GM10266 (cell line): ENCODE data around the gene MSANTD2.

Experiments
- DNase-seq: peaks from one replicate; pipeline ENCODE4 v3.0.0; 2012; ENCODE audit errors: extremely low spot score
- TF ChIP-seq, protein P1 (sequence below): IDR thresholded peaks from 2 replicates; pipeline ENCODE4 v1.5.1; 2012; ENCODE audit warnings: mild to moderate bottlenecking, low read depth; ENCODE audit not compliant: control insufficient read depth, insufficient read depth; ENCODE audit errors: missing control alignments

Gene MSANTD2

DNA sequence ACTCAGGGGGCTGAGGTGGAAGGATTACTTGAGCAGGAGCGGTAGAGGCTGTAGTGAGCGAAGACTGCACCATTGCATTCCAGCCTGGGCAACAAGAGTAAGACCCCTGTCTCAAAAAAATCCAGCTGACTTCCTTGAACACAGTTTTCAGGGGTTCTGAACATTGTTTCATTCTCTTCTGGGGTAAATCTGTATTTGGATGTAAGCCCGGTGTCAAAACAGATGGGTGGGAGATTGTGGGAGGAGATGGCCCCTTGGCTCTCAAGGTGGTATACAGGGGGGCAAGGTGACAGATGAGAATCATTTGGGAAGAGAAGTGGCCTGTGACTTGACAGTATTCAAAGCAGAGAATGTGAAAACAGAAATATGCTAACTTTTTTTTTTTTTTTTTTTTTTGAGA is 42.9 kb downstream of the MSANTD2 start:
- TF ChIP-seq, protein P1, sequence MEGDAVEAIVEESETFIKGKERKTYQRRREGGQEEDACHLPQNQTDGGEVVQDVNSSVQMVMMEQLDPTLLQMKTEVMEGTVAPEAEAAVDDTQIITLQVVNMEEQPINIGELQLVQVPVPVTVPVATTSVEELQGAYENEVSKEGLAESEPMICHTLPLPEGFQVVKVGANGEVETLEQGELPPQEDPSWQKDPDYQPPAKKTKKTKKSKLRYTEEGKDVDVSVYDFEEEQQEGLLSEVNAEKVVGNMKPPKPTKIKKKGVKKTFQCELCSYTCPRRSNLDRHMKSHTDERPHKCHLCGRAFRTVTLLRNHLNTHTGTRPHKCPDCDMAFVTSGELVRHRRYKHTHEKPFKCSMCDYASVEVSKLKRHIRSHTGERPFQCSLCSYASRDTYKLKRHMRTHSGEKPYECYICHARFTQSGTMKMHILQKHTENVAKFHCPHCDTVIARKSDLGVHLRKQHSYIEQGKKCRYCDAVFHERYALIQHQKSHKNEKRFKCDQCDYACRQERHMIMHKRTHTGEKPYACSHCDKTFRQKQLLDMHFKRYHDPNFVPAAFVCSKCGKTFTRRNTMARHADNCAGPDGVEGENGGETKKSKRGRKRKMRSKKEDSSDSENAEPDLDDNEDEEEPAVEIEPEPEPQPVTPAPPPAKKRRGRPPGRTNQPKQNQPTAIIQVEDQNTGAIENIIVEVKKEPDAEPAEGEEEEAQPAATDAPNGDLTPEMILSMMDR: no peak
- DNase-seq: no peak

DNA sequence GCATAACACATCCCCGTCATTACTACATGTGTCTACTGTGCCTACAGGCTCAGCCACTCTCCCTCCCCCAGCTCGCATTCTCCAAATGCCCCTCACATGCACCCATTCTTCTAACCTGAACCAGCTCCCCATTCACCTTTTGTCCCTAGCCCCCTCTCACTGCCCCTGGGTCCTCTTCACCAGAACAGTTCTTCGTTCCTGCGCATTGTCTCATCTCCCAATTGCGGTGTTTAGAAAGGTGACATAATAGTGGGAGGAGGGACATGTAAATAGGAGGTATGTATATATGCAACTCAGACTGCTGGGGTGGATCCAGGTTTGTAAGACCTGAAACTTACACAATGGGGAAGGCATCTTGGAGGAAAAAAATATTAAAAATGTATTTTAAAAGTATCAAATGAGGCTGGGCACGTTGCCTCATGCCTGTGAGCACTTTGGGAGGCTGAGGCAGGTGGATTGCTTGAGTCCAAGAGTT is 43.4 kb downstream of the MSANTD2 start:
- no peak for DNase-seq
- TF ChIP-seq, protein P1: no peak

DNA sequence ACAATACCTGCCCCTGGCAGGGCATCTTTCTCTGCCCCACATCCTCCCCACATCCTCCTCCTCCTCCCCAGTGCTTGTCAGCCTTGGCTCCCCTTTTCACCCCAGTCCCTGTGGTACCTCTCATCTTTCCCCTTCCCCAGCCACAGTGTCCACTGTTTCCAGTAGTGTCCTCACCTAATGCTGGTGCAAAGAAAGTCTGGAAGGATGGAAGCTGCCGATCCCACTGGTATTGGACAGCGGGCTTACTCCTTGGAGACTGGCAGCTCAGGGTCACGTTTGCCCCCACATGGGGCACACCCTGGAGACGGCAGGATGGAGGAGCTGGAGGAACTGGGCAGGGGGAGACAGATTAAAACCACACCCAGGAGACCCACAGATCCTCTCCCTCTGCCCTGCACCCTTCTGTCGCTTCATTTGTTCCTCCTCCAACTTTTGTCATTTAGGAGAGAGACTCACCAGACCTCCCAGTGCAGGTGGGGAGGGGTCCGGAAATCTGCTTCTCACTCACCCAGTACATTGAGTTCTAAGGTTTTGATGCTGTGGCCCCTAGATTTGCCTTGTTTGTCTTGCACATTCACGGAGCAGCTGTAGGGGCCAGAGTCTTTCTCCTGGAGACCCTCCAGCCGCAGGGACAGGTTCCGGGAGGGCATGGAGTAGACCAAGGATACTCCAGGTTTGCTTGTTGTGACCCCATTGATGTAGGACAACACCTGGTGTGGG is 44.0 kb downstream of the MSANTD2 start:
- TF ChIP-seq, protein P1: no peak
- no peak for DNase-seq

DNA sequence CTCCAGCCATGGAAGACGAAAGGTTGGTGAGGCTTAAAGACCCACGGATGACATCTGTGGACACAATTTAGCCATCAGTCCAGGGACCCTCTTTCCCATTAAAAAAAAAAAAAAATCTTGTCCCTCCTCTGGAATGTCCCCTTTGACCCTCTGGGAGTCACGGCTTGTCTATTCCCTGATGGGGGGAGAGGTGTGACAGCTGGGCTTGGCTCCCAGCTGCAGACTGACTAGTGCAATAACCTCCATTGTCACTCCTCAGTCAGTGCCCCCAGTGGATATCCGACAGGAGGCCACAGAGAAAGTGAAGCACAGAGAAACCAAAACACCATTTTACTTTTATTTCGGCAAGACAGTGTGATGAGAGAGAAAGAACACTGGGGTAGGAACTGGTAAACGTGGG is 45.5 kb downstream of the MSANTD2 start:
- no peak for DNase-seq
- TF ChIP-seq, protein P1: no peak

DNA sequence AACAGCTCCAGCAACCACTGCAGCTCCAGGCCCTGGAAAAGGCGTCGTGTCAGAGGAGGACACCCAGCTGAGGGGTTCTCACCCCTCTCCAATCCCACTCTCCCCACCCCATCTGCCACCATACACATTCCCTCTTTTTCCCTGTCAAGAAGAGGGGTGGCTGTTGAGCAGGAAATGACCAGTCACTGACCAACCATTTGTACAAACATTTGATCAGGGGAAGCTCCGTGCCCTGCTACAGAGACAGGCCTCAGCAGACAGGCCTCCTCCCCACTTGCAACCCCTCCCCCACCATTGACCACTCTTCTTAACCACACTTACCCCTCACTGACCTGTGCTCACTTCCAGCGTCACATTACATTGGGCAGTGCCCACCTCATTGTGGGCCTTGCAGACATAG is 45.9 kb downstream of the MSANTD2 start:
- DNase-seq: no peak

DNA sequence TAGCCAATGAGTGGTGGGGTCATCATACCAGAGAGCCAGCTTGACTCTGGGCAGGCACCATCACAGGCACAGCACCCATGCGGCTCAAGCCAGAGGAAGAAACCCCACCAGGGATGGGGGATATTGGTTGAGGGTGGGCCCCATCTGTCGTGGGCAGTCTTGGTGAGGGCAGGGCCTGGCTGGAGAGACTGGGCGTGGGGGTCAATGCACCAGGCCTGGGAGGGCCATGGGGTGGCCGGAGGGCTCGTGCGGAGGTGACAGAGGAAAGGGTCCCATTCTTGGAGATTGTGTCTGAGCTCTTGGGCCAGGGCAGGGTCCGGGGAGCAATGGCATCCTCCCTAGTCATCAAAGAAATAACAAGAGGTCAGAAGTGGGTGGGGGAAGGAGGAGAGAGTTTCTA is 46.6 kb downstream of the MSANTD2 start:
- TF ChIP-seq, protein P1: no peak
- no peak for DNase-seq

More for the DNA sequence above, 45.9 kb downstream of the MSANTD2 start:
- TF ChIP-seq, protein P1: no peak

DNA sequence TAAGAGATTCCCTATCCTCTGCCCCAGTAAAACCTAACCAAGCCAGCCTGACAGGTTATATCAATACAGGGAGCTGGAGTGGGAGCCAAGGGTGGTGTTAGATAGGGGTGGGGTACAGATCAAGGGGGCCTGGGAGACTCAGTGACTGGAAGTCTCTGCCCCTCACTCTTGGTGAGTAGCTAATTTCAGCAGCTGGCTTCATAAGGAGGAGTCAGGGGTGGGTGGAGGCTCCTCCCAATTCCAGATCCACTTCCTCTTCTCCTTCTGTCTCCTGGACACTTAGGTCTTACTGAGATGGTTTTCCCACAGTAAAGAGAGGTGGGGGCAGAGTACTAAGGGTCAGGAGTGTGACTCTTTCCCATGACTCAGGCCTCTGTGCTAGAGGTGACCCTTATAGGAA is 47.0 kb downstream of the MSANTD2 start:
- DNase-seq: no peak
- TF ChIP-seq, protein P1: no peak
